ENCODE data around the gene FBXO31.

FBXO31 gene

GRCh38 chr16:87337262-87337771 lies 46.3 kb downstream of the FBXO31 start:
- TF ChIP-seq CTCF (conservative IDR thresholded peaks at IDR 0.05; ENCODE audit: control insufficient read depth, insufficient read depth, low read depth, low read length), result no peak
- H3K4me3 ChIP-seq (ENCODE audit: control insufficient read depth, low read depth, low read length), result no peak overlapping the region
- DNase-seq (ENCODE audit: low read depth), result no peak

GRCh38 chr16:87336434-87337240 lies 46.9 kb downstream of the FBXO31 start:
- no peak overlapping the region for H3K4me3 ChIP-seq (ENCODE audit: control insufficient read depth, low read depth, low read length)
- no peak for TF ChIP-seq CTCF (conservative IDR thresholded peaks at IDR 0.05; ENCODE audit: control insufficient read depth, insufficient read depth, low read depth, low read length)
- DNase-seq (ENCODE audit: low read depth), result no peak

- no peak for TF ChIP-seq CTCF (conservative IDR thresholded peaks at IDR 0.05; ENCODE audit: control insufficient read depth, insufficient read depth, low read depth, low read length)
- H3K4me3 ChIP-seq (ENCODE audit: control insufficient read depth, low read depth, low read length), result no peak overlapping the region
- no peak for DNase-seq (ENCODE audit: low read depth)
These were observed 47.7 kb downstream of the FBXO31 start for GRCh38 chr16:87335625-87336433.

GRCh38 chr16:87334651-87335624 lies 48.6 kb downstream of the FBXO31 start:
- no peak for TF ChIP-seq CTCF (conservative IDR thresholded peaks at IDR 0.05; ENCODE audit: control insufficient read depth, insufficient read depth, low read depth, low read length)
- DNase-seq (ENCODE audit: low read depth), result no peak
- H3K4me3 ChIP-seq (ENCODE audit: control insufficient read depth, low read depth, low read length), result no peak overlapping the region

- DNase-seq (ENCODE audit: low read depth), result no peak
- TF ChIP-seq CTCF (conservative IDR thresholded peaks at IDR 0.05; ENCODE audit: control insufficient read depth, insufficient read depth, low read depth, low read length), result no peak
- H3K4me3 ChIP-seq (ENCODE audit: control insufficient read depth, low read depth, low read length), result no peak overlapping the region
These were observed 49.8 kb downstream of the FBXO31 start for GRCh38 chr16:87333581-87334331.

Measured in fibroblast of mammary gland (primary cell).